ENCODE measurements around the gene ALK. TPM values are rescaled to one million over a fixed set of nuclear protein-coding genes. Genes with fewer than 3 reads are reported as not detected.

ALK gene
- total RNA-seq, 4 donors from 2014 or later, result 0.06 to 4.1 TPM; not detected in 2

- H3K27ac ChIP-seq, result no peak overlapping the region
- intact Hi-C loops (cut with DNase I; ENCODE audit: low total_unique reads), result no loop called here
- H3K4me1 ChIP-seq, result no peaks in the 10 kb centered on the region
- TF ChIP-seq POLR2A (IDR thresholded peaks at IDR 0.05) (no peak), CTCF (IDR thresholded peaks at IDR 0.05) (no peak)
- H3K27me3 ChIP-seq, result no peaks in the 10 kb centered on the region
- DNase-seq, result no peak
- H3K36me3 ChIP-seq, result no peaks in the 10 kb centered on the region
- no peak overlapping the region for H3K4me3 ChIP-seq
- no peaks in the 10 kb centered on the region for H3K9me3 ChIP-seq
These were observed 668.4 kb downstream of the ALK start for GRCh38 chr2:29253026-29253425.

- no peak for TF ChIP-seq CTCF (IDR thresholded peaks at IDR 0.05)
- no peak for TF ChIP-seq POLR2A (IDR thresholded peaks at IDR 0.05)
- no peak overlapping the region for H3K4me3 ChIP-seq
- DNase-seq, result no peak
- no peak overlapping the region for H3K27ac ChIP-seq
- intact Hi-C loops (cut with DNase I; ENCODE audit: low total_unique reads), result no loop called here
- H3K36me3 ChIP-seq, result no peaks in the 10 kb centered on the region
- no peaks in the 10 kb centered on the region for H3K9me3 ChIP-seq
- no peaks in the 10 kb centered on the region for H3K4me1 ChIP-seq
- no peaks in the 10 kb centered on the region for H3K27me3 ChIP-seq
These were observed 670.0 kb downstream of the ALK start for GRCh38 chr2:29251406-29251805.

- no peaks in the 10 kb centered on the region for H3K4me1 ChIP-seq
- TF ChIP-seq CTCF (IDR thresholded peaks at IDR 0.05), result no peak
- TF ChIP-seq POLR2A (IDR thresholded peaks at IDR 0.05), result no peak
- no peak overlapping the region for H3K27ac ChIP-seq
- DNase-seq, result no peak
- intact Hi-C loops (cut with DNase I; ENCODE audit: low total_unique reads), result no loop called here
- H3K4me3 ChIP-seq, result no peak overlapping the region
- no peaks in the 10 kb centered on the region for H3K9me3 ChIP-seq
- no peaks in the 10 kb centered on the region for H3K36me3 ChIP-seq
- H3K27me3 ChIP-seq, result no peaks in the 10 kb centered on the region
These were observed 670.4 kb downstream of the ALK start for GRCh38 chr2:29250977-29251376.

- H3K4me1 ChIP-seq, result no peaks in the 10 kb centered on the region
- TF ChIP-seq CTCF (IDR thresholded peaks at IDR 0.05) (no peak), POLR2A (IDR thresholded peaks at IDR 0.05) (no peak)
- DNase-seq, result no peak
These were observed 671.6 kb downstream of the ALK start for GRCh38 chr2:29249666-29250253.

GRCh38 chr2:29247336-29247914 is 674.0 kb downstream of the ALK start:
- no peak for DNase-seq
- Histone ChIP-seq H3K36me3 (no peaks in the 10 kb centered on the region), H3K9me3 (no peaks in the 10 kb centered on the region), H3K27ac (no peak overlapping the region), H3K27me3 (no peaks in the 10 kb centered on the region), H3K4me3 (no peak overlapping the region), H3K4me1 (no peaks in the 10 kb centered on the region)
- TF ChIP-seq CTCF (IDR thresholded peaks at IDR 0.05), result no peak
- no peak for TF ChIP-seq POLR2A (IDR thresholded peaks at IDR 0.05)
- intact Hi-C loops (cut with DNase I; ENCODE audit: low total_unique reads), result no loop called here

More at GRCh38 chr2:29249666-29250253, 671.6 kb downstream of the ALK start:
- Histone ChIP-seq H3K27me3 (no peaks in the 10 kb centered on the region), H3K27ac (no peak overlapping the region), H3K4me3 (no peak overlapping the region), H3K9me3 (no peaks in the 10 kb centered on the region), H3K36me3 (no peaks in the 10 kb centered on the region)
- intact Hi-C loops (cut with DNase I; ENCODE audit: low total_unique reads), result no loop called here
